ENCODE results near the gene PATJ. TPM values are rescaled to one million over a fixed set of nuclear protein-coding genes. Genes with fewer than 3 reads are reported as not detected.

Gene PATJ
- total and polyA plus RNA-seq, 2 donors (not counting 1 experiment from before 2014, with no cell fraction given): 8.0 to 45.3 TPM

DNA sequence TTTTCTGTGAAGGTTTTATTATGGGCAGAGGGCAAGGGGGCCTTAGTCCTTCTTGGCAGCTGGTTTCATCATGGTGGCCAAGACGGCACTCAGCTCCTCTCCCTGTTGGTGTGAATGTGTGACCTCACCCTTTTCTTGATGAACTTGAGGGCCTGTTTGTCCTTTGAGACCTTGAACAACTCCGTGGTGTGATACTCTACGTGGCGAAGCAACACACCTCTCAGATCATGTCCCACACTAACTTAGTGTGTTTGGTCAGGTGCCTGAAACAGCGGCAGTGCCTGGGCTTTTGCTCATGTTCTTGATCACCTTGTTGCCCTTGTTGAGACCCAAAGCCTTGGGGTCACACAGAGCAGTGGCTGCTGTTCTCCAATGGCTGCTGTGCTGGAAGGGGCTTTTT is 465.8 kb downstream of the PATJ start:
- Histone ChIP-seq H3K4me1 (ENCODE audit: control insufficient read depth in 2 of 2, insufficient read depth in 2 of 2, low read length in 2 of 2) (no peaks in the 10 kb centered on the region), H3K4me3 (ENCODE audit: control extremely low read depth in 1 of 5, extremely low read depth in 1 of 5, insufficient read depth in 1 of 5, low read depth in 2 of 5, low read length in 4 of 5) (no peak overlapping the region), H3K27ac (ENCODE audit: low read length in 2 of 2) (no peak overlapping the region), H3K4me2 (replicated peaks; ENCODE audit: low read depth, low read length, poor library complexity, severe bottlenecking) (no peak overlapping the region), H3K27me3 (replicated peaks in 1 of 4; ENCODE audit: control extremely low read depth in 1 of 4, control insufficient read depth in 3 of 4, insufficient read depth in 4 of 4, low read length in 3 of 4) (no peaks in the 10 kb centered on the region), H3K79me2 (ENCODE audit: control insufficient read depth, insufficient read depth, low read length) (no peaks in the 10 kb centered on the region), H3K36me3 (replicated peaks in 1 of 2; ENCODE audit: control extremely low read depth in 1 of 2, control insufficient read depth in 1 of 2, extremely low read depth in 1 of 2, insufficient read depth in 2 of 2, low read length in 1 of 2) (no peaks in the 10 kb centered on the region), H3K9me3 (ENCODE audit: control extremely low read depth in 1 of 3, control insufficient read depth in 2 of 3, insufficient read depth in 1 of 3, low read length in 2 of 3) (peaks cover 3 to 9% (median 6%) of the 10 kb centered on the region in 3 donors), H3K9ac (ENCODE audit: low read length) (no peak overlapping the region), H2AFZ (ENCODE audit: insufficient read depth, low read depth, low read length, poor library complexity, severe bottlenecking) (no peak overlapping the region), H4K20me1 (ENCODE audit: control insufficient read depth, insufficient read depth, low read length, poor library complexity, severe bottlenecking) (no peaks in the 10 kb centered on the region)
- ChIA-PET CTCF (no interaction called here), POLR2A (no interaction called here)
- Mint-ChIP-seq H3K27ac (no peak overlapping the region), H3K9me3 (ENCODE audit: insufficient read depth) (peaks cover 11% of the 10 kb centered on the region), H3K4me1 (no peaks in the 10 kb centered on the region), H3K4me3 (no peak overlapping the region), H3K27me3 (peaks cover 4% of the 10 kb centered on the region)
- ATAC-seq (ENCODE audit: low read depth) (no peak), DNase-seq (no peak)
- intact Hi-C loops (cut with micrococcal nuclease): no loop called here
- WGBS (ENCODE audit: insufficient coverage): 100% methylated on average over 2 of the region's 5 CpGs
- TF ChIP-seq, protein P1, sequence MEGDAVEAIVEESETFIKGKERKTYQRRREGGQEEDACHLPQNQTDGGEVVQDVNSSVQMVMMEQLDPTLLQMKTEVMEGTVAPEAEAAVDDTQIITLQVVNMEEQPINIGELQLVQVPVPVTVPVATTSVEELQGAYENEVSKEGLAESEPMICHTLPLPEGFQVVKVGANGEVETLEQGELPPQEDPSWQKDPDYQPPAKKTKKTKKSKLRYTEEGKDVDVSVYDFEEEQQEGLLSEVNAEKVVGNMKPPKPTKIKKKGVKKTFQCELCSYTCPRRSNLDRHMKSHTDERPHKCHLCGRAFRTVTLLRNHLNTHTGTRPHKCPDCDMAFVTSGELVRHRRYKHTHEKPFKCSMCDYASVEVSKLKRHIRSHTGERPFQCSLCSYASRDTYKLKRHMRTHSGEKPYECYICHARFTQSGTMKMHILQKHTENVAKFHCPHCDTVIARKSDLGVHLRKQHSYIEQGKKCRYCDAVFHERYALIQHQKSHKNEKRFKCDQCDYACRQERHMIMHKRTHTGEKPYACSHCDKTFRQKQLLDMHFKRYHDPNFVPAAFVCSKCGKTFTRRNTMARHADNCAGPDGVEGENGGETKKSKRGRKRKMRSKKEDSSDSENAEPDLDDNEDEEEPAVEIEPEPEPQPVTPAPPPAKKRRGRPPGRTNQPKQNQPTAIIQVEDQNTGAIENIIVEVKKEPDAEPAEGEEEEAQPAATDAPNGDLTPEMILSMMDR (IDR thresholded peaks at IDR 0.05): no peak
- TF ChIP-seq EZH2 (IDR thresholded peaks at IDR 0.05; ENCODE audit: borderline replicate concordance, insufficient read depth, low read depth, low read length, poor library complexity, severe bottlenecking): no peak

- ChIA-PET POLR2A (no interaction called here), CTCF (no interaction called here)
- peaks cover 3 to 9% (median 6%) of the 10 kb centered on the region in 3 donors for H3K9me3 ChIP-seq (ENCODE audit: control extremely low read depth in 1 of 3, control insufficient read depth in 2 of 3, insufficient read depth in 1 of 3, low read length in 2 of 3)
- H3K4me1 ChIP-seq (ENCODE audit: control insufficient read depth in 2 of 2, insufficient read depth in 2 of 2, low read length in 2 of 2): no peaks in the 10 kb centered on the region
- no peak overlapping the region for H3K4me3 ChIP-seq (ENCODE audit: control extremely low read depth in 1 of 5, extremely low read depth in 1 of 5, insufficient read depth in 1 of 5, low read depth in 2 of 5, low read length in 4 of 5)
- intact Hi-C loops (cut with micrococcal nuclease): no loop called here
- TF ChIP-seq, protein P1 (IDR thresholded peaks at IDR 0.05): no peak
- no peak for TF ChIP-seq EZH2 (IDR thresholded peaks at IDR 0.05; ENCODE audit: borderline replicate concordance, insufficient read depth, low read depth, low read length, poor library complexity, severe bottlenecking)
- no peak for ATAC-seq (ENCODE audit: low read depth)
- 57% methylated on average over 1 of the region's 1 CpG for WGBS (ENCODE audit: insufficient coverage)
- H3K27me3 ChIP-seq (replicated peaks in 1 of 4; ENCODE audit: control extremely low read depth in 1 of 4, control insufficient read depth in 3 of 4, insufficient read depth in 4 of 4, low read length in 3 of 4): no peaks in the 10 kb centered on the region
- H3K4me2 ChIP-seq (replicated peaks; ENCODE audit: low read depth, low read length, poor library complexity, severe bottlenecking): no peak overlapping the region
- no peak overlapping the region for H3K27ac ChIP-seq (ENCODE audit: low read length in 2 of 2)
- Mint-ChIP-seq H3K27ac (no peak overlapping the region), H3K27me3 (peaks cover 4% of the 10 kb centered on the region), H3K9me3 (ENCODE audit: insufficient read depth) (peaks cover 11% of the 10 kb centered on the region), H3K4me1 (no peaks in the 10 kb centered on the region), H3K4me3 (no peak overlapping the region)
- no peak overlapping the region for H3K9ac ChIP-seq (ENCODE audit: low read length)
- H3K79me2 ChIP-seq (ENCODE audit: control insufficient read depth, insufficient read depth, low read length): no peaks in the 10 kb centered on the region
- no peak overlapping the region for H2AFZ ChIP-seq (ENCODE audit: insufficient read depth, low read depth, low read length, poor library complexity, severe bottlenecking)
- H4K20me1 ChIP-seq (ENCODE audit: control insufficient read depth, insufficient read depth, low read length, poor library complexity, severe bottlenecking): no peaks in the 10 kb centered on the region
- DNase-seq: no peak
- no peaks in the 10 kb centered on the region for H3K36me3 ChIP-seq (replicated peaks in 1 of 2; ENCODE audit: control extremely low read depth in 1 of 2, control insufficient read depth in 1 of 2, extremely low read depth in 1 of 2, insufficient read depth in 2 of 2, low read length in 1 of 2)
These were observed 466.7 kb downstream of the PATJ start for GRCh38 chr1:62208970-62209369.
